GM18499 (cell line): ENCODE measurements around the gene RPAP3.

Source experiments
- ATAC-seq: cut with Tn5 transposase; IDR thresholded peaks from one replicate; pipeline ENCODE4 v1.9.1; 2021; ENCODE audit warnings: moderate number of reproducible peaks; ENCODE audit not compliant: insufficient read depth, unreplicated experiment

Gene RPAP3

DNA sequence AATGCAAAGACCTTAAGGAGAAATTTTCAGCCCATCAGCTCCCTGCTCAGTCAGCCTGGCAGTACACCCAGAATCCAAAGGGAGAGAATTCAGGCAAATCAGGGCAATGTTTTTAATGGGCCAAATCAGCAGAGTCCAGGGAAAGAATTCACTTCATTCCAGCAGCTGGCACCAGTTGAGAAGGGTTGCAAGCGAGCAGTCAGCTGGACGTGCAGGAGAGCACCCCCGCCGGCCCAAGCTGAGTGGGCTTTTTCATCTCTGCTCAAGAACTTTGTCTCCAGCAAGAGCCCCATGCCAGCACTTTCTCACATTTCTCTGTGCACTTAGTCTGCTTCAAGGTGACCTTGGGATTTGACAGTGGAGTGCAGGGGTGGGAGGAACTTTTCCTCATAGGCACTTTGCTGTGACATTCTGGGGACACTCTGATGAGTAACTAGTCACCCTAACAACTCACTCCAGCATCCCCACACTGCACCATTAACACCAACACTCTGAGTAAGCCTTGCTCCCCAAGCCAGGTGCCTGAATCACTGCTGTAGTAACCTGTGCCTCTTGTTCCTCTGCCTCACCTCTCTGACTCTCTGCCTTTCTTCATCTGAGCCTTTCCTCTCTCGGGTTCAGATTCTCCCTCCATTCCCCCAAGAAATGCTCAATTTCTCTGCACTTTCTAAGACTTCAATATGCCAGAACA is 17.3 kb upstream of the RPAP3 start:
- no peak for ATAC-seq

DNA sequence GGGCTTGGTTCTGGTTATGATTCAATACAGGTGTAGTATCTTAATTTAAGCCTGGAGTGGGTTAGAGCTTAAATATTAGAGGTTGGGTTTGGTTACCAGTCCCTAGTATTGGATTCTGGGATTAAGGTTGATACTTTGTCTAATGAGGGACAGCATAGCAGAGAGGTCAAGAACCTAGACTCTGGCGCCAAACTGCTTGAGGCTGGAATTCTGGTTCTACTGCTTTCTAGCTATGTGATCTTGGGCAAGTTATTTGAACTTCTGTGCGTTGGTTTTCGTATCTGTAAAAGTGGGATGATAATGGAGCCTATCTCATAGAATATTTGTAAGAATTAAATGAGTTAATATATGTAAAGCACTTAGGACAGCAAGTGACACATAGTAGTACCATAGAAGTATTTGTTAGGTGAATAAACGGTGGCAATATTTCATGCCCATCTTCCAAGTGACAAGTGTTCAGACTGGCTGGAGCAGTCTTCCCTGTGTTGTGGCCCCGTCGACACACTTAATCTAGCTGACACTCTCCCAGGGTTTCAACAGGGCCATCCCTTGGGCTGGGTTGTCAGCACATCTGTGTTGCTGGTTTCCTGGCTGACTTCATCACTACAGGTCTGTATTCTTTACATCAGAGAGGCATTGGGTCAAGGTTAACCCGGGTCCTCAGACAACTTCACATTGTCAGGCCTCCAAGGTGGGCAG is 16.5 kb upstream of the RPAP3 start:
- no peak for ATAC-seq

DNA sequence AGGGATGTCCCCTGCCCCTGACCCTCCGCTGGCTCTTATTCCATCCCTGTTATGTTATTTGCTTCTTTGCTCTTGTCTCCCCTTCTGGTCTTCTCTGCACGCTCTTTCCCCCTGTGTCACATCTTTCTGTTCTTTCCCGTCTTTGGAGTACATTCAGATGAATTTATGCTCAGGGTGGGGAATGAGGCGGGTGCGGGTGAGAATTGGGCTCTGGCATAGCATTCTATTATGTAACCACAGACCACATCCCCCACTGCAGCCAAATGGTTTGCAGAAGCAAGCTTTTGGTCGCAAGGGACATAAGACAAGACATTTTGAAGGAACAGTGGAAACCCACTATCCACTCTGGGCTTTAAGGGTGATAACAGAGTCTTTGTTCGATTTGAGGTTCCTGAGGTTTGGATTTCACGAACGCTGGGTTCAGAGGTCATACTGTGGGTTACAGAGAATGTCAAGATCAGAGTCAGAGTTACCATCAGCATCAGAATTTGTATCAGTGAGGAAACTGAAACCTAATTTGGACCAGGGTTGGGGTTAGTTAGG is 15.7 kb upstream of the RPAP3 start:
- ATAC-seq: no peak

DNA sequence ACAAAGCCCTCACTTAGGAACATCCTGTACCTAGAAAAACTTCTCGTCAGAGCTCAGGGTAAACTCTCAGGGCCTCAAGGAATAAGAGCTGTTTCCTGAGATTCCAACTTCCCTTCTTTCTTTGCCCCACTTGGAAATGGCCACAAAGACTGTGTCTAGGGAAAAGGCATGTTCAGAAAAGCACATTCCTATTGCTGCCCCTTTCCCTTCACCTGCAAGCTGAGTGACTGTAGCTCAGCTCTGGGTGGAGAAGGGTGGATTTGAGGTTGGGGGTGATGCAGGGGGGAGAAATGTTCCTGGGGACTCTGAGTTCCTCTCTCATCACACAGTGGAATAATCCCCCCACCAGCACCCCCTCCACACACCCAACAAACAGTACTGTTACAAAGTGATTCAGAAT is 12.7 kb upstream of the RPAP3 start:
- no peak for ATAC-seq

DNA sequence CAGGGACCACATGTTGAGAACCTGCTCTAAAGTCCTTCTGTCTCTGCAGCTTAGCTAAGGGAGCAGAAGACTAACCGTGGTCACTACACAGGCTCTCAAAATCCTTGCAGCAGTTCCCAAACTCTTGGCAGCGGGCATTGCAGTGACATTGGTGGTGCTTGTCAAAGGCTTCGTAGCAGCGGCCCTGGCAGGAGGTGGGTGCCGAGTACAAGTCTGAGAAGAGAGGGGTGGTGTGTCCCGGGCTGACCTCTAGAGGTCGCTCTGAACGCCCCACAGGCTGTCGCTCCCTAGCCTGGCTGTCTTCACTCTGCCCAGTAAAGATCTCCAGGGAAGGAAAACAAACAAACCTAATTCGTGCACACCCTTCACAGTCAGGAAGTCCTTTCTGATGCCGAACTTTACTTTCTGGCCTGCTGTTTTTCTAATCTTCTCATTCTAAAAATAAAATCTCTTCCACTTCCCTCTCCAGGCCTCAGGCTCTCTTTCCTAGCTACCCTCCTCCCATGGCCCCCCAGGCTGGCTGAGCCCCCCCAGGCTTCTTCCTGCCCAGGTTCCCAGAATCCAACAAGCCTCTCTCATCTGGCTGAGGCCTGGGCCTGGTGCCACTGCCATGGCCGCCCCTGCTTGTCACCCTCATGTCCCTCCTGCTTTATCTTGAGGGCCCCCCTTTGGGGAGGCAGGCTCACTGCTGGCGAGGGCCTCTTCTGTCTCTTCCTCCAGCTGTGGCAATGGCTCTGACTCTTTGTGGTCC is 11.8 kb upstream of the RPAP3 start:
- no peak for ATAC-seq

DNA sequence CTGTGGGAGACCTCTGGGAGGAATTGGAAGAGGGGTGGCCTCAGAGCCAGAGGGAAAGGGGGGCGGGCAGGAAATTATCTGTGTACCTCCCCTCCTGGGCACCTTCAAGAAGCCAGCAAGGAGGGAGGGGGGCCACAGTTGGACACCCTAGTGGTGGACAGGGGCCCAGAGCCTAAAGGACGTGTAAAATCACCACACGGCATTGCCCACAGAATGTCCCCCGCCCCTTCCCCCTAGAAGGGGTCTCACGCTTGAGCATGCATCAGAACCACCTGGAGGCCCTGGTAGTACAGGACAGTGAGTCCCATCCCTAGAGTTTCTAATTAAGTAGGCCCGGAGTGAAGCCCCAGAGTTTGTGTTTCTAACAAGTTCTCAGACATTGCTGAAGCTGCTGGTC is 11.2 kb upstream of the RPAP3 start:
- ATAC-seq: no peak

DNA sequence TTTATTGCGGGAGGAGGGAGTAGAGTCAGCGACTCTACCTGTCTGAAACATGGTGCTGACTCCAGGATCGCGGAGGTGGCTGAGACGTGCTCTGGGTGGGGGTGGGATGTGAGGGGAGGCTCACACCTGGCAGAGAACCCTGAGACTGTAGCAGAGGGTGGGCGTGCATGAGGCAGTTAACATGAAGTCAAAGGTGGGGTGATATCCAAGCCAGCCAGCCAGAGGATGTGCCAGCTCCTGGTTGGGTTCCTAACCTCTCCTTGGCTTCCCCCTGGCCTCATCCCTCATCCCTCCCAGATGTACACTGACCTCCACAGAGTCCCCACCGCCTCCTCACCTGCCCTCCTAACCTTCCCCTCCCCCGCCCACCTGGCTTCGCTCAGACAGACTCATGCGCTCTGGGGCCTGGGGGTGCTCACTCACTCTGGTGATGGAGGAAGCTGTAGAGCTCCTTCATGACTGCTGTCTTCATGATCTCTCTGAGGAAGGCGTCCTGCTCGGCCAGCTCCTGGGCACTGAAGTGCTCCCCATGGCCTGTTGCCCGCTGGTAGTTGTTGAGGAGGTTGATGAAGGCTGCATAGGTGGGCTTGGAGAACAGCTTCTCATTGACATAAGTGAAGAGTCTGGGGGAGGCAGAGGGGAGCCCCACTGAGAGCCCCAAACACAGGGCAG is 10.2 kb upstream of the RPAP3 start:
- no peak for ATAC-seq

DNA sequence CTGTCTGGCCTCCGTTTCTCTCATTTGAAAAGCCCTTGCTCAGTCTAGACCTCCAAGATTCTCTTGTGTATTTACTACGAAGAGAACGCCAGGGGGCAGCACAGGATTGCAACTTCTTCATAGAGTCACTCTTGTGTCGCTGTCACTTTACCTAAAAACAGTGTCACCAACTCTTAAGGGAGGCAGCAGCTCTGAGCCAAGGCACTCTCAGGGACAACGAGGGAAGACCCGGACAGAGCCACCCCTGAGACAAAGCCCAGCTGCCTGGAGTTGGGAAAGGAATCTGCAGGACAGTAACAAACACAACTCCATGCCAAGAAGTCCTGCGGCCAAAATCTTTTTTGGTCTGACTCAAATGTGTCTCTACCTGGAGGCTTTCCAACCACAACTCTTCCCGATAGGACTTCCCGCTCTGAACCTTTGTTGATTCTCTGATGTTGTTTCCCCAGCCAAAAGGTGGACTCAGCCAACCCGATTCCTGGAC is 9.6 kb upstream of the RPAP3 start:
- no peak for ATAC-seq

DNA sequence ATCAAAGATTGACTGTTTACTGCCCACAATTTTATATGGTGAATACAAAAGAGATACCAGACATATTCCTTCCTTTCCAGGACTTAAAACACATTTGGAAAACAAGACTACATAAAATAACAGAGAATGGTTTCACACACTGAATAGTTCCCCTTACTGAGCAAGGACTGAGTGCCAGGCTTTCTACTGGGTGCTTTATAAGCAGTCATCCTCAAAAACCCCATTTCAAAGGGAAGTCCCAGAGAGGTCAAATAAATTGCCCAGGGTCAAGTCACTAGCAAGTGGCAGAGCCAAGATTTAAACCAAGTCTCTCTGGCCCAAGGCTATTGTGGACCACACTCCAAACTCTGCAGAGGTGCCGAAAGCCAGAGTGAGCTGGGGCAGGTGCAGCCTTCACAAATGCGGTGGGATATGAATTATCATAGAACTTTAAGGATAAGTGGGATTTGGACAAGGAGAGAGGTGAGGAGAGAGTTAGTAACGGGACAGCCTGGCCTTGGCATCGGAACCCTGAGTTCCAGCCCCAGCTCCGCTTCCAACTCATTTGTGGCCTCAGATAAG is 9.1 kb upstream of the RPAP3 start:
- ATAC-seq: no peak

DNA sequence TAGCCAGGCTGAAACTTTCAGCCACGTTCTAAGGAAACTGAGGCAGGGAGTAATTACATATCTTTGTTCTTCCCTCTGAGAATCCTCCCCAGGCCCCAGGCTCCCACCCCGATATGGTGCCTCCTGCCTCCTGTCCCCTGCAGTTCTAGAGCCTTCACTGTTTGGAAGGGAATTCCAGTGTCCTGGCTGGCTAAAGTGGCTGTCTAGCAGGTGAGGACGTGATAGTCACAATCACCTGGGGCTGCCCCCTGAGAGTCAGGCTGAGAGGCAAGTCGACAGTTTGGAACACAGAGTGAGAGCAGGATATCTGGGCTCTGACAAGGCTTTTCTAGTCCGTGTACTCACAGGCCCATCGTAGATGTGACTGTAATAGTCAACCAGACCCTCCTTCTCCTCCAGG is 6.3 kb upstream of the RPAP3 start:
- no peak for ATAC-seq

DNA sequence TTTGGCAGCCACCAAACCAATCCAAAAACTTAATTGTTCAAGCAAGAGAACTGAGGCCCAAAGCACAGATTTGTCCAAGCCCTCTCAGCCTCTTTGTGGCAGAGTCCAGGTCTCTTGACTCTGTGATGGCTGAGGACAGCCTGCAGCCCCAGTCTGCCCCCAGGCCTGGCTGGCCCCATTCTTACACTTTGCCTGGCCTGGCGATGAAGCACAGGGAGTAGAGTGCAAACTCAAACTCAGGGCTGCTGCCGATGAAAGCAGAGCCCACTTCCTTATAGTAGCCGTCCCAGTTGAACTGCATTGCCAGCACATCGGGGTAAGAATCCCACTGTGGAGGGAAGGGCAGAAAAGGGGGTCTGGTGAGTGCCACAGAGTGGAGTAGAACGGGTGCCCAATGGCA is 5.6 kb upstream of the RPAP3 start:
- ATAC-seq: no peak

DNA sequence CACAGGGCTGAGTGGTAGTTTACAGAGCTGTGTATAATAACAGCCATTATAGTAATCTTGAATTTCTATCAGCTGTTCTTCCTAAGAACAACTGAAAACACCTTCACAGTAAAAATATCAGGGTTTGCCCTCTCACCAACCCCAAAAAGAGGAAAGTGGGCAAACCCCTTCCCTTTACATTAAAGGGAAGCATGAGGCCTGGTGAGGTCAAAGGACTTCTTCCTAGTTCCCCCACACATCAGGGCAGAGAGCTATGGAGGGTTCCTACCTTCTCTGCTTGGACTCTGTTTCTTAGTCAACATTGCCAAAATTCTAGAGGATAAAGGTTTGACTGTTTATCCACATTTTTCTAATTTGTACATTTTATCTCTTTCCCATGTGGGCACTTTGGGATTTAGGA is 4.4 kb upstream of the RPAP3 start:
- ATAC-seq: no peak

DNA sequence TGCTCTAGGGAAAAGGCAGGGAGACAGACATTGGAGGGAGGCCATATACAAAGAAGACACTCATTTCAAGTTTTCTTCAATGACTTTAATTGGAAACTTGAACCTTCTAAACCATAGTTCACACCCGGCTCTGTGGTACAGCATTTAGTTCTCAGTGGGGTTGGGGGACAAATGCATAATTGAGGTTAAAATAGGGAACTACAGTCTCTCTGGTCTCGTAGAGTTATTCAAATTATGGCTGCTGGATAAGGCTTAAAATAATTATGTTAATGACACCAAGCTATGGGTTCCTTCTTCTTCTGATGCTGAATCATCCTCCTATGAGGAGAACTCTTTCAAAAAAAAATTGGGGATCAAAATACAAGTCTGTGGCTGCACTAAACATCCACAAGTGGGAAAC is 3.8 kb upstream of the RPAP3 start:
- no peak for ATAC-seq

DNA sequence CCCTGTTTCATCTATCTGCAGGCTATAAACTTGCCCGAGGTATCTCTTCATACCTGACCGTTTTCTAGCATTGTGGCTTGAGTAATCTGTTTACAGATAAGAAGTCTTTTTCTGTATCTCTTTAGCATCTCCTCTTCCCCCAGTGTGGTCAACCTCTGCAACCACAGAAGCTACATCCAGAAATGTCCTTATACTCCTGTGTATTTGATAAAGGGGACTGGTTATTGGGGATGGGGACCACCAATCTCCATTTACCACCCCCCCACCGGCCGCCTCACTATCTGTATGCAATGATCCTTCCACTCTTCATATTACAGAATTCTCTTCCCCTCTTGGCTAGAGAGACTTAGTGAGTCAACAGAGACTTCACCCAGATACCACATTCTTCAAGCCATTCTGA is 3.4 kb upstream of the RPAP3 start:
- ATAC-seq: no peak

DNA sequence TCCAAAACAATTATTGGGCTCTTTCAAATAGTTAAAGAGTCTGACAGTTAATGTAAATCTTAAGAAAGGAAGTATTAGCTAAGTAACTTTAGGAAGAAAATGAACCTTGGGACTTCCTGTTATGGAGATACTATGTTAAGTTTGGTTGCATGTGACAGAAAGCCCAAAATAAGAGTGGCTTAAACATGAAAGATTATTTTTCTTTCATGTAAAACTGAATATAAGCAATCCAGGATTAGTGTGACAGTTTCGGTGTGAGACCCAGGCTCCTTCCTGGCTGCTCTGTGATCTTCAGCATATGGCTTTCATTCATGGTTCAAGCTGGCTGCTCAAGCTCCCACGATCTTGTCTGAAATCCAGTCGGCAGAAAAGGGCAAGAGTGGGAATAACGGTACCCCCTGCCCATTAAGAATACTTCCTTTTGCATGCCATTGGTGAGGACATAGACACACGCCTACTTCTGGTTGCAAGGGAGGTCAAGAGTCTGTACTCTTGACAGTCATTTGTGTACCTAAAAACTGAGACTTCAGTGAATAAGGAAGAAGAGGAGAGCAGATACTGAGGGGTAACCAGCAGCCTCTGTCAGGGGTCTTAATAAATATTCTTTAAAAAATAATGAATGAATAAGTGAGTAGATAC is 2.2 kb upstream of the RPAP3 start:
- no peak for ATAC-seq

DNA sequence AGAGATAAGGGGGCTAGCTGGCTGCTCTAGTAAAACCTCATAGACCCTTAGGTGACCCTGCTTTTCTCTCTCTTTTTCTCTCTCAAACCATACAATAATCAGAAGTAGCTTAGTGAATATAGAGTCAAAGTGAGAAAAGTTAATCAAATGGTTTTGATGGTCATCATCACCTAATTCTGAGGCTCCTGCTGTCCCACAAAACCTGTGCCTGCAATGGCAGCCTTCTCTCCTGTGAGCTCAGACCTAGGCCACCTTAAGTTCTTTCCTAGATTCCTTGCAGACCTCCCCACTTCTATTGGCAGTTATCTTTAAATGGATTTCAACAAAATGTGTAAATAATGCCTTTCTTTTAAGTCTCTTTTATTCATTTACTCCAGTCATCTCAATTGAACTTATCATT is 1.5 kb upstream of the RPAP3 start:
- ATAC-seq: no peak

DNA sequence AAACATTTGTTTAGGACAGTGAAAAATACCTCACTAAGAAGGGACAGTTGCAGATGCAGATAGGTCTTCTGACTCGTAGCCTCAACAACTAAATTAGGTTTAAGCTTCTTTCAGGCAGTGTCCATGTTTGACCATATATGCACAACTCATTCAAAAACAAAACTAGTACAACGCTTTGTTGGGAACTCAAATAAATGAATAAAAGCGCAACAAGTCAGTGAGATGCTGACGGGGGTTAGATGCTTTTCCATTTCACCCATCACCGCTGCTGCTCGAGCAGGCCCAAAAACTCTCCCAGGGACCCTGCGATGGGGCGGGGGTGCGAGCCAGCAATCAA is 633 bp downstream of the RPAP3 start:
- ATAC-seq: no peak

DNA sequence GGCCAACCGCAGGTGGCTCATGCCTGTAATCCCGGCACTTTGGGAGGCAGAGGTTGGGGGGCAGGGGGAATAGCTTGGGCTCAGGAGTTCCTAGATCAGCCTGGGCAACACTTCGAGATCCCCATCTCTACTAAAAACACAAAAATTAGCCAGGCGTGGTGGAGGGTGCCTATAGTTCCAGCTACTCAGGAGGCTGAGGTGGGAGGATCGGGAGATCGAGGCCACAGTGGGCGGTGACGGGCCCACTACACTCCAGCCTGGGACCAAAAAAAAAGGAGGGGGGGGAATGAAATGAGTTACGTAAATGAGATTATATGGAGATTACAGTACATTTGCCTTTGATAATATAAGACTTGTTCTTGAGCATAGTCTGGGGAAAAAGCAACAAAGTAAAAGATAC is 1.1 kb downstream of the RPAP3 start:
- no peak for ATAC-seq

DNA sequence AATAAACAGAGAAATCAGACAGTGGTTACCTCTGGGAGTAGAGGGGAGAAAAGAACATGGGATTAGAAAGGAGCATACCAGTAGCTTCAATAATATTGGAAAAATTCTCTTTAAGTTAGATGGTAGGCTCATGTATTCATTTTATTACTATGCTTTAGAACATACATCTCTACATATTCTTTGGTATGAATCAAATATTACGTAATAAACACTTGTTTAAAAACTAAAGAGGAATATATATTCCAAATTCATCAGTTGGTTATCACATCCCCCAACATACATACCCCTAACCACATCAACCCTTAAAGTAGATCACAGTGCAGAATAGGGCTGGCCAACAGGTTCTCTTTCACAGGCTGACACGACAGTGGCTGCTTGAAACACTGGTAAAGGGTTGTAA is 5.6 kb downstream of the RPAP3 start:
- no peak for ATAC-seq

DNA sequence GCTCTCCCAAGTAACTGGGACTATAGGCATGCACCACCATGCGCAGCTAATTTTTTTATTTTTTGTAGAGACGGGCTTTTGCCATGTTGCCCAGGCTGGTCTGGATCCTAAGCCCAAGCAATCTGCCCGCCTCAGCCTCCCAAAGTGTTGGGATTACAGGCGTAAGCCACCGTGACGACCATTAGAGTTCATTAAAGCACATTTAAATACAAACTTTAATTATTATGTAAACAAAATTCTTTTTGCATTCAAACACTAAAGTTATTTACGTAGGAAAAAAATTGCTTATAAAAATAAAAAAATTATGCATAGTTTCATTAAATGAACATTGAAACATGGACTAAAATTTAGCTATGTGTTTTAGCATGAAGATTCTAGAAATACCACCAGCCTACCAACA is 7.2 kb downstream of the RPAP3 start:
- no peak for ATAC-seq
